Stomach (tissue), 4 donors: ENCODE data around the gene FAM131A.

Source experiments
- CTCF ChIP-seq, 7 experiments: fragments of 450-650 bp in 4 of 7; fragments of 200-600 bp in 3 of 7; sonication (generic) in 3 of 7; IDR thresholded peaks; one replicate each; pipeline ENCODE4 v1.5.1; 2016 to 2019; ENCODE audit warnings: antibody characterized with exemption in 7 of 7, control low read depth in 2 of 7, mild to moderate bottlenecking in 1 of 7
- POLR2A ChIP-seq, 4 donors: fragments of 450-650 bp; IDR thresholded peaks; one replicate each; pipeline ENCODE4 v1.6.1; 2016; ENCODE audit warnings: antibody characterized with exemption in 4 of 4, control low read depth in 2 of 4, mild to moderate bottlenecking in 1 of 4, moderate library complexity in 1 of 4

GRCh38 chr3:184353546-184353941 lies 16.1 kb downstream of the FAM131A start:
- no peak for TF ChIP-seq CTCF (IDR thresholded peaks at IDR 0.05)
- no peak for TF ChIP-seq POLR2A (IDR thresholded peaks at IDR 0.05)
